ENCODE results near the gene NUDT4. TPM values are rescaled to one million over a fixed set of nuclear protein-coding genes. Genes with fewer than 3 reads are reported as not detected.

NUDT4 gene
- total RNA-seq, 2 donors from 2014 or later, result 91.1 to 178 TPM

GRCh38 chr12:93402333-93403311, 24.9 kb downstream of the NUDT4 start:
- Histone ChIP-seq H3K9me3 (no peaks in the 10 kb centered on the region), H3K4me3 (no peak overlapping the region), H3K27me3 (replicated peaks; ENCODE audit: insufficient read depth) (no peaks in the 10 kb centered on the region), H3K36me3 (peaks cover 13% of the 10 kb centered on the region), H3K27ac (no peak overlapping the region), H3K4me1 (ENCODE audit: control insufficient read depth in 1 of 2, low read depth in 2 of 2) (peaks cover 9% of the 10 kb centered on the region in 2 donors)
- ATAC-seq (ENCODE audit: insufficient number of reproducible peaks, low FRiP score, low read depth) (no peak), DNase-seq (ENCODE audit: low spot score) (no peak)
- TF ChIP-seq, protein P1, sequence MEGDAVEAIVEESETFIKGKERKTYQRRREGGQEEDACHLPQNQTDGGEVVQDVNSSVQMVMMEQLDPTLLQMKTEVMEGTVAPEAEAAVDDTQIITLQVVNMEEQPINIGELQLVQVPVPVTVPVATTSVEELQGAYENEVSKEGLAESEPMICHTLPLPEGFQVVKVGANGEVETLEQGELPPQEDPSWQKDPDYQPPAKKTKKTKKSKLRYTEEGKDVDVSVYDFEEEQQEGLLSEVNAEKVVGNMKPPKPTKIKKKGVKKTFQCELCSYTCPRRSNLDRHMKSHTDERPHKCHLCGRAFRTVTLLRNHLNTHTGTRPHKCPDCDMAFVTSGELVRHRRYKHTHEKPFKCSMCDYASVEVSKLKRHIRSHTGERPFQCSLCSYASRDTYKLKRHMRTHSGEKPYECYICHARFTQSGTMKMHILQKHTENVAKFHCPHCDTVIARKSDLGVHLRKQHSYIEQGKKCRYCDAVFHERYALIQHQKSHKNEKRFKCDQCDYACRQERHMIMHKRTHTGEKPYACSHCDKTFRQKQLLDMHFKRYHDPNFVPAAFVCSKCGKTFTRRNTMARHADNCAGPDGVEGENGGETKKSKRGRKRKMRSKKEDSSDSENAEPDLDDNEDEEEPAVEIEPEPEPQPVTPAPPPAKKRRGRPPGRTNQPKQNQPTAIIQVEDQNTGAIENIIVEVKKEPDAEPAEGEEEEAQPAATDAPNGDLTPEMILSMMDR (IDR thresholded peaks at IDR 0.05), result no peak

GRCh38 chr12:93403988-93404803, 26.5 kb downstream of the NUDT4 start:
- DNase-seq (ENCODE audit: low spot score), result no peak
- Histone ChIP-seq H3K27ac (peak overlapping the region; percentile 4 to 19), H3K4me3 (no peak overlapping the region), H3K9me3 (no peaks in the 10 kb centered on the region), H3K27me3 (replicated peaks; ENCODE audit: insufficient read depth) (no peaks in the 10 kb centered on the region), H3K4me1 (ENCODE audit: control insufficient read depth in 1 of 2, low read depth in 2 of 2) (peaks cover 9 to 15% of the 10 kb centered on the region in 2 donors), H3K36me3 (peaks cover 8% of the 10 kb centered on the region)
- TF ChIP-seq, protein P1 (IDR thresholded peaks at IDR 0.05), result no peak
- no peak for ATAC-seq (ENCODE audit: insufficient number of reproducible peaks, low FRiP score, low read depth)

- TF ChIP-seq, protein P1 (IDR thresholded peaks at IDR 0.05), result no peak
- Histone ChIP-seq H3K4me1 (ENCODE audit: control insufficient read depth in 1 of 2, low read depth in 2 of 2) (peaks cover 9 to 25% of the 10 kb centered on the region in 2 donors), H3K27me3 (replicated peaks; ENCODE audit: insufficient read depth) (no peaks in the 10 kb centered on the region), H3K4me3 (no peak overlapping the region), H3K27ac (peak overlapping the region in 1 of 2 donors; percentile 19), H3K36me3 (peaks cover 11% of the 10 kb centered on the region), H3K9me3 (no peaks in the 10 kb centered on the region)
- ATAC-seq (ENCODE audit: insufficient number of reproducible peaks, low FRiP score, low read depth), result no peak
- DNase-seq (ENCODE audit: low spot score), result no peak
Observed at GRCh38 chr12:93404961-93405849, 27.5 kb downstream of the NUDT4 start.

- no peak for DNase-seq (ENCODE audit: low spot score)
- Histone ChIP-seq H3K4me1 (ENCODE audit: control insufficient read depth in 1 of 2, low read depth in 2 of 2) (peaks cover 20 to 44% of the 10 kb centered on the region in 2 donors), H3K27ac (no peak overlapping the region), H3K27me3 (replicated peaks; ENCODE audit: insufficient read depth) (no peaks in the 10 kb centered on the region), H3K9me3 (no peaks in the 10 kb centered on the region), H3K4me3 (no peak overlapping the region), H3K36me3 (peaks cover 6% of the 10 kb centered on the region)
- no peak for ATAC-seq (ENCODE audit: insufficient number of reproducible peaks, low FRiP score, low read depth)
- TF ChIP-seq, protein P1 (IDR thresholded peaks at IDR 0.05), result no peak
Observed at GRCh38 chr12:93407054-93407962, 29.6 kb downstream of the NUDT4 start.

All from thoracic aorta (tissue), 2 donors.